CD4-positive, alpha-beta T cell (primary cell): ENCODE data around the gene ATP6V0A4. TPM values are rescaled to one million over a fixed set of nuclear protein-coding genes. Genes with fewer than 3 reads are reported as not detected.

Experiments used
- ATAC-seq: fragments of 200-7000 bp; cut with Tn5 transposase; one replicate; pipeline ENCODE4 v1.10.0; 2022; ENCODE audit warnings: mild to moderate bottlenecking; ENCODE audit not compliant: poor library complexity
- CTCF ChIA-PET: fragments of 350-600 bp; sonication (Branson Sonifier 250); formaldehyde crosslinking; loops from one replicate; lab custom pipeline; 2021; ENCODE audit warnings: antibody characterized with exemption, inconsistent platforms; lab: Charles Lee
- POLR2A ChIA-PET: fragments of 350-600 bp; sonication (Branson Sonifier 250); formaldehyde crosslinking; loops from one replicate; lab custom pipeline; 2021; ENCODE audit warnings: antibody characterized with exemption, inconsistent platforms; lab: Charles Lee
- DNase-seq, 14 experiments: peaks; one replicate each; pipeline ENCODE4 v3.0.0-alpha.2; 2013 to 2020; ENCODE audit warnings: mixed read lengths in 2 of 14
- H3K27ac ChIP-seq, 2 donors: one replicate each; pipeline versions ENCODE4 v1.5.1 to v1.7.0; 2013; ENCODE audit warnings: low read length in 2 of 2, low read depth in 1 of 2, mild to moderate bottlenecking in 1 of 2
- H3K27me3 ChIP-seq, 2 experiments: 1 replicate in 1 of 2; 2 replicates in 1 of 2; pipeline versions ENCODE4 v1.6.1 to v1.7.0; 2013; ENCODE audit warnings: low read length in 2 of 2, control low read depth in 1 of 2, mild to moderate bottlenecking in 1 of 2, moderate library complexity in 1 of 2; ENCODE audit not compliant: insufficient read depth in 2 of 2, control insufficient read depth in 1 of 2
- H3K36me3 ChIP-seq: one replicate; pipeline ENCODE4 v1.6.1; 2013; ENCODE audit warnings: low read length, control low read depth; ENCODE audit not compliant: insufficient read depth
- H3K4me1 ChIP-seq: one replicate; pipeline ENCODE4 v1.6.1; 2013; ENCODE audit warnings: low read length, control low read depth; ENCODE audit not compliant: insufficient read depth
- H3K4me3 ChIP-seq: one replicate; pipeline ENCODE4 v1.5.1; 2013; ENCODE audit warnings: mild to moderate bottlenecking, low read length, moderate library complexity
- H3K9me3 ChIP-seq, 2 experiments: 1 replicate in 1 of 2; 2 replicates in 1 of 2; pipeline versions ENCODE4 v1.6.1 to v1.7.0; 2013; ENCODE audit warnings: low read length in 2 of 2, mild to moderate bottlenecking in 2 of 2, control low read depth in 1 of 2, moderate library complexity in 1 of 2; ENCODE audit not compliant: control insufficient read depth in 1 of 2, insufficient read depth in 1 of 2
- H3K27ac Mint-ChIP-seq: one replicate; pipeline ENCODE4 v1.8.0; 2020; ENCODE audit warnings: mixed read lengths
- H3K27me3 Mint-ChIP-seq: one replicate; pipeline ENCODE4 v1.8.0; 2021; ENCODE audit warnings: mixed read lengths
- H3K36me3 Mint-ChIP-seq: one replicate; pipeline ENCODE4 v1.8.0; 2021; ENCODE audit warnings: low read depth, mixed read lengths
- H3K4me1 Mint-ChIP-seq: one replicate; pipeline ENCODE4 v1.8.0; 2021; ENCODE audit warnings: low read depth, mixed read lengths
- H3K4me3 Mint-ChIP-seq: one replicate; pipeline ENCODE4 v1.8.0; 2020; ENCODE audit warnings: mild to moderate bottlenecking, mixed read lengths
- H3K9me3 Mint-ChIP-seq: one replicate; pipeline ENCODE4 v1.8.0; 2020; ENCODE audit warnings: mixed read lengths
- intact Hi-C, 2 experiments: fragments of 100-400 bp; cut with DNase I in 1 of 2; cut with micrococcal nuclease in 1 of 2; formaldehyde crosslinking; loops; one replicate each; pipeline versions ENCODE4 v1.15.1 to v1.9.0; 2023 to 2025; cut with DNase I, micrococcal nuclease
- total RNA-seq, 174 experiments: library from RNA in 2 of 174; stranded (reverse) in 2 of 174; gene quantifications; one replicate each; pipeline ENCODE4 v1.2.3 and lab custom pipeline; 2021 to 2026
- TF ChIP-seq, protein P1 (sequence below): fragments of 200-600 bp; IDR thresholded peaks from one replicate; pipeline ENCODE4 v1.8.0; 2022; ENCODE audit warnings: antibody characterized with exemption, mild to moderate bottlenecking

Gene ATP6V0A4
- total RNA-seq, 2 experiments from 2014 or later: not detected

DNA sequence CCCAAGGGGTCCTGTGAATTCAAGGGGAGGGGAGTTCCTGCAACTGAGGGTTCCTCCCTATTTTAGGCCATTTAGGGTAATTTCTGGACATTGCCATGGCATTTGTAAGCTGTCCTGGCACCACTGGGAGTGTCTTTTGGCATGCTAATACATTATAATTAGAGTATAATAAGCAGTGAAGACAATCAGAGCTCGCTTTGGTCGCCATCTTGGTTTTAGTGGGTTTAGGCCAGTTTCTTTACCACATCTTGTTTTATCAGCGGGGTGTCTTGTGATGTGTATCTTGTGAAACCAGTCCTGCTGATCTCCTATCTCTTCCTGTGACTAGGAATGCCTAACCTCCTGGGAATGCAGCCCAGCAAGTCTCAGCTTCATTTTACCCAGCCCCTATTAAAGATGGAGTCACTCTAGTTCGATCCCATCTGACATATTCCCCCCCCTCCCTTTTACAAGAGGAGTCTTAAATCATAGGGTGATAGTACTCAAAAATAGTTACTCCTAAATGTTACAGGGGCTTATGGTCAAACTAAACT is 140.1 kb downstream of the ATP6V0A4 start:
- Mint-ChIP-seq H3K27me3 (no peaks in the 10 kb centered on the region), H3K36me3 (no peaks in the 10 kb centered on the region), H3K9me3 (no peaks in the 10 kb centered on the region), H3K4me1 (no peaks in the 10 kb centered on the region), H3K27ac (no peak overlapping the region), H3K4me3 (no peak overlapping the region)
- ChIA-PET CTCF (no interaction called here), POLR2A (no interaction called here)
- no peak overlapping the region for H3K4me3 ChIP-seq
- no peak overlapping the region for H3K27ac ChIP-seq
- no peaks in the 10 kb centered on the region for H3K27me3 ChIP-seq
- ATAC-seq (no peak), DNase-seq (no peak)
- H3K4me1 ChIP-seq: no peaks in the 10 kb centered on the region
- no peaks in the 10 kb centered on the region for H3K36me3 ChIP-seq
- H3K9me3 ChIP-seq: peaks cover 7 to 14% of the 10 kb centered on the region in 2 experiments
- intact Hi-C loops: no loop called here
- TF ChIP-seq, protein P1, sequence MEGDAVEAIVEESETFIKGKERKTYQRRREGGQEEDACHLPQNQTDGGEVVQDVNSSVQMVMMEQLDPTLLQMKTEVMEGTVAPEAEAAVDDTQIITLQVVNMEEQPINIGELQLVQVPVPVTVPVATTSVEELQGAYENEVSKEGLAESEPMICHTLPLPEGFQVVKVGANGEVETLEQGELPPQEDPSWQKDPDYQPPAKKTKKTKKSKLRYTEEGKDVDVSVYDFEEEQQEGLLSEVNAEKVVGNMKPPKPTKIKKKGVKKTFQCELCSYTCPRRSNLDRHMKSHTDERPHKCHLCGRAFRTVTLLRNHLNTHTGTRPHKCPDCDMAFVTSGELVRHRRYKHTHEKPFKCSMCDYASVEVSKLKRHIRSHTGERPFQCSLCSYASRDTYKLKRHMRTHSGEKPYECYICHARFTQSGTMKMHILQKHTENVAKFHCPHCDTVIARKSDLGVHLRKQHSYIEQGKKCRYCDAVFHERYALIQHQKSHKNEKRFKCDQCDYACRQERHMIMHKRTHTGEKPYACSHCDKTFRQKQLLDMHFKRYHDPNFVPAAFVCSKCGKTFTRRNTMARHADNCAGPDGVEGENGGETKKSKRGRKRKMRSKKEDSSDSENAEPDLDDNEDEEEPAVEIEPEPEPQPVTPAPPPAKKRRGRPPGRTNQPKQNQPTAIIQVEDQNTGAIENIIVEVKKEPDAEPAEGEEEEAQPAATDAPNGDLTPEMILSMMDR: no peak

- H3K36me3 Mint-ChIP-seq: no peaks in the 10 kb centered on the region
- H3K4me3 Mint-ChIP-seq: no peak overlapping the region
- Histone ChIP-seq H3K27me3 (no peaks in the 10 kb centered on the region), H3K36me3 (no peaks in the 10 kb centered on the region), H3K27ac (no peak overlapping the region), H3K4me1 (no peaks in the 10 kb centered on the region), H3K9me3 (peaks cover 7 to 14% of the 10 kb centered on the region in 2 experiments), H3K4me3 (no peak overlapping the region)
- TF ChIP-seq, protein P1: no peak
- H3K27ac Mint-ChIP-seq: no peak overlapping the region
- no peak for DNase-seq
- ATAC-seq: no peak
- POLR2A ChIA-PET: no interaction called here
- CTCF ChIA-PET: no interaction called here
- no peaks in the 10 kb centered on the region for H3K27me3 Mint-ChIP-seq
- intact Hi-C loops: no loop called here
- H3K4me1 Mint-ChIP-seq: no peaks in the 10 kb centered on the region
- H3K9me3 Mint-ChIP-seq: no peaks in the 10 kb centered on the region
These were observed 141.0 kb downstream of the ATP6V0A4 start for GRCh38 chr7:138656952-138657351.

Other genes with a start within 250 kb of the ATP6V0A4 start
- not detected for gene SVOPL, start 96.8 kb downstream of the ATP6V0A4 start, total RNA-seq
- gene TMEM213, start 202 bp downstream of the ATP6V0A4 start, total RNA-seq: not detected
- gene KIAA1549, start 183.2 kb upstream of the ATP6V0A4 start, total RNA-seq: not detected
- under 1 TPM; 0.44 to 0.50 TPM for gene ZC3HAV1L, start 237.8 kb upstream of the ATP6V0A4 start, total RNA-seq